Hepatocyte (in vitro differentiated cells): ENCODE data around the gene SERPINA10. TPM values are rescaled to one million over a fixed set of nuclear protein-coding genes. Genes with fewer than 3 reads are reported as not detected.

ENCODE experiments used
- DNase-seq: peaks from one replicate; pipeline ENCODE4 v3.0.0-alpha.2; 2016; ENCODE audit warnings: low spot score
- H2AFZ ChIP-seq: fragments of 200-600 bp; sonication (generic); 2 replicates; pipeline ENCODE4 v1.6.0; 2016; ENCODE audit warnings: antibody characterized with exemption, mild to moderate bottlenecking
- H3K27ac ChIP-seq: fragments of 200-600 bp; sonication (generic); 2 replicates; pipeline ENCODE4 v1.5.1; 2016; ENCODE audit warnings: mild to moderate bottlenecking
- H3K27me3 ChIP-seq: fragments of 200-600 bp; sonication (generic); 2 replicates; pipeline ENCODE4 v1.6.1; 2016
- H3K36me3 ChIP-seq: fragments of 200-600 bp; sonication (generic); replicated peaks from 2 replicates; pipeline ENCODE4 v1.5.1; 2016; ENCODE audit warnings: low read depth; ENCODE audit not compliant: insufficient read depth
- H3K4me1 ChIP-seq: fragments of 200-600 bp; sonication (generic); 2 replicates; pipeline ENCODE4 v1.5.1; 2016; ENCODE audit warnings: mild to moderate bottlenecking, moderate library complexity; ENCODE audit not compliant: insufficient read depth
- H3K4me2 ChIP-seq: fragments of 200-600 bp; sonication (generic); 2 replicates; pipeline ENCODE4 v1.6.0; 2016
- H3K4me3 ChIP-seq: fragments of 200-600 bp; sonication (generic); 2 replicates; pipeline ENCODE4 v1.5.1; 2016; ENCODE audit warnings: mild to moderate bottlenecking
- H3K79me2 ChIP-seq: fragments of 200-600 bp; sonication (generic); 2 replicates; pipeline ENCODE4 v1.6.0; 2017; ENCODE audit warnings: mild to moderate bottlenecking
- H3K9me2 ChIP-seq: fragments of 200-600 bp; sonication (generic); replicated peaks from 2 replicates; pipeline ENCODE4 v1.6.0; 2017; ENCODE audit warnings: mild to moderate bottlenecking; ENCODE audit not compliant: insufficient read depth
- H3K9me3 ChIP-seq: fragments of 200-600 bp; sonication (generic); 2 replicates; pipeline ENCODE4 v1.5.1; 2016; ENCODE audit warnings: low read depth, mild to moderate bottlenecking
- H4K20me1 ChIP-seq: fragments of 200-600 bp; sonication (generic); 2 replicates; pipeline ENCODE4 v1.6.0; 2016; ENCODE audit warnings: mild to moderate bottlenecking; ENCODE audit not compliant: insufficient read depth, poor library complexity, severe bottlenecking
- CTCF ChIP-seq: fragments of 200-600 bp; sonication (generic); IDR thresholded peaks from 2 replicates; pipeline ENCODE4 v1.5.1; 2016; ENCODE audit warnings: antibody characterized with exemption, mild to moderate bottlenecking; ENCODE audit not compliant: poor library complexity
- EZH2 ChIP-seq: fragments of 200-600 bp; sonication (generic); IDR thresholded peaks from 2 replicates; pipeline ENCODE4 v1.6.1; 2016; ENCODE audit warnings: antibody characterized with exemption, mild to moderate bottlenecking, borderline replicate concordance
- EZH2phosphoT487 ChIP-seq: fragments of 200-600 bp; sonication (generic); IDR thresholded peaks from one replicate; pipeline ENCODE4 v1.6.1; 2018; ENCODE audit warnings: antibody characterized with exemption, mild to moderate bottlenecking, low read depth, moderate library complexity; ENCODE audit not compliant: unreplicated experiment, severe bottlenecking
- WGBS: methylation state at CpG from one replicate; pipeline ENCODE4 v1.1.6; 2016; ENCODE audit warnings: low lambda C conversion rate; ENCODE audit errors: missing lambda C conversion rate; 5-methylcytosine and 5-hydroxymethylcytosine counted together
- polyA plus RNA-seq: library from polyadenylated mRNA; unstranded; fragments of >200 nt; fragmentation: Nextera tagmentation; extraction: Ambion mirVana; gene quantifications from 2 replicates; pipeline ENCODE4 v1.2.1, GENCODE V29; 2016
- total RNA-seq: library from RNA; depleted of rRNA; stranded (reverse); fragments of >200 nt; gene quantifications from 2 replicates; pipeline ENCODE4 v1.2.3, GENCODE V29; 2014

The SERPINA10 gene
- total and polyA plus RNA-seq, 2 experiments from 2014 or later: 10.5 to 23.0 TPM

DNA sequence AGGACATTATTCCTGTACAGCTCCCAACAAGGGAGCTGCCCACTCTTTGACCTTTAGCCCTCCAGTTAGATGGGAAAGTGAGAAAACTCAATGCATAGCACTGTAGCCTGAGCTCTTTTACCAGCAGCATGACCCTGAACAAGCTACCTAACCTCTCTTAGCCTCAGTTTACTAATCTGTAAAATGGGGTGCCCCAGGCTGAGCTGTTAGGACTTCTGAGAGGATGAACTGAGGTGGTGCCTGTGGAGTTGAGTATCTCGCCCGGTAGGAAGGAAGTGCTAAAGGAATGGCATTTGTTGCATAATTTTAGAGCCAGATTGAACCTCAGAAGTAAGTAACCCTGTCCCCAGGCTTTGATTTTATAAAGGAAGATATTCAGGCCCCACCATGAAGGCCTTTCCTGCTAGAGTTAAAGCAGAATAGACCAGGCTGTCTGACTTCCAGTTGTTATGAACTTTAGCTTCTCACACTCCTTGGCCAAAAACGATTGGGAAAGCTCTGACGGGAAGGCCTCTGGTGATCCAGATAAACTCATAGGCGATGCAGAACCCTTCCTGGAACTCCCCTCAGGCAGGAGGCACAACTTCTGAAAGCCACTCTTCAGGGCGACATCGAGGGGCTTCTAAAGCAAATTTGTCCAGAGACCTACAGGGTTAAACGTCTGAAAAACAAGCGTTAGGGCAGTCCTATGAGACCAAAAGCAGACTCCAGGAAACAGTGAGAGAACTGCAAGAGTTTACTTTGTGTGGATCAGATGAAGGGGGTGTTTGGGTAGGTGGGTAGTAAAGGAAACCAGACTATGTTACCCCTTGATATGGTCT, 2.5 kb upstream of the SERPINA10 start:
- H3K4me1 ChIP-seq: peaks cover 38% of the 10 kb centered on the region
- no peaks in the 10 kb centered on the region for H3K9me2 ChIP-seq
- H3K36me3 ChIP-seq: no peaks in the 10 kb centered on the region
- no peaks in the 10 kb centered on the region for H3K27me3 ChIP-seq
- no peaks in the 10 kb centered on the region for H3K9me3 ChIP-seq
- H4K20me1 ChIP-seq: no peaks in the 10 kb centered on the region
- TF ChIP-seq EZH2 (no peak), CTCF (no peak), EZH2phosphoT487 (no peak)
- DNase-seq: no peak
- peak overlapping the region; percentile 34 for H3K27ac ChIP-seq
- 83% methylated on average over 9 of the region's 9 CpGs for WGBS
- H3K4me3 ChIP-seq: no peak overlapping the region
- H3K4me2 ChIP-seq: no peak overlapping the region
- H2AFZ ChIP-seq: no peak overlapping the region
- no peaks in the 10 kb centered on the region for H3K79me2 ChIP-seq

DNA sequence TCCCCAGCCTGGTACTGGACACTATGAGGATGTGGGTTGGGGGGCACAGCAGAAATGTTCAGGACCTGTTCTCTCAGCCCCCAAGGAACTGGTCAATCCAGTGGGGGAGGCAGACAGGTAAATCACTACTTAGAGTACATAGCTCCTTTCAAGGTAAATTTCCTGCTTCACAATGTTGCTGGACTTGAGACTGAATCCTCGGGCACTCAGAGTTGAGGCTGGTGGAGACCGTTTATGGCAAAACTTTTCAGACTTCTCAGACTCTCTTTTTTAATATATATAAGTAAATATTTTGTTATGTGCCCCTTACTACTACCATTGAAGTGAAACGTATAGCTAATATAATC, 483 bp upstream of the SERPINA10 start:
- peak overlapping the region; percentile 86 for H3K27ac ChIP-seq
- no peaks in the 10 kb centered on the region for H3K36me3 ChIP-seq
- no peaks in the 10 kb centered on the region for H3K27me3 ChIP-seq
- no peak overlapping the region for H3K4me3 ChIP-seq
- TF ChIP-seq CTCF (no peak), EZH2 (no peak), EZH2phosphoT487 (no peak)
- WGBS: 81% methylated on average over 3 of the region's 3 CpGs
- no peaks in the 10 kb centered on the region for H3K79me2 ChIP-seq
- H2AFZ ChIP-seq: no peak overlapping the region
- peaks cover 38% of the 10 kb centered on the region for H3K4me1 ChIP-seq
- no peaks in the 10 kb centered on the region for H4K20me1 ChIP-seq
- peak overlapping the region; percentile 61 for H3K4me2 ChIP-seq
- H3K9me2 ChIP-seq: no peaks in the 10 kb centered on the region
- no peaks in the 10 kb centered on the region for H3K9me3 ChIP-seq
- DNase-seq: no peak

GRCh38 chr14:94292526-94292871, 569 bp downstream of the SERPINA10 start:
- no peak for DNase-seq

More at GRCh38 chr14:94292526-94292871, 569 bp downstream of the SERPINA10 start:
- H3K9me2 ChIP-seq: no peaks in the 10 kb centered on the region
- TF ChIP-seq CTCF (no peak), EZH2 (no peak), EZH2phosphoT487 (no peak)
- no peak overlapping the region for H2AFZ ChIP-seq
- no peaks in the 10 kb centered on the region for H4K20me1 ChIP-seq
- 92% methylated on average over 3 of the region's 3 CpGs for WGBS
- H3K36me3 ChIP-seq: no peaks in the 10 kb centered on the region
- no peaks in the 10 kb centered on the region for H3K9me3 ChIP-seq
- peaks cover 34% of the 10 kb centered on the region for H3K4me1 ChIP-seq
- H3K27me3 ChIP-seq: no peaks in the 10 kb centered on the region
- peak overlapping the region; percentile 81 for H3K27ac ChIP-seq
- H3K4me3 ChIP-seq: no peak overlapping the region
- H3K4me2 ChIP-seq: peak overlapping the region; percentile 60
- no peaks in the 10 kb centered on the region for H3K79me2 ChIP-seq
